Mesothelial cell of epicardium (in vitro differentiated cells): Measurements from ENCODE around the gene HAGH. TPM values are rescaled to one million over a fixed set of nuclear protein-coding genes. Genes with fewer than 3 reads are reported as not detected.
A peak's percentile ranks its signal among the peaks of the same experiment; 100 is the strongest.

ENCODE experiments used
- DNase-seq, 2 experiments: peaks; one replicate each; pipeline ENCODE4 v3.0.0; 2021; ENCODE audit warnings: low spot score in 2 of 2; ENCODE audit not compliant: unreplicated experiment in 2 of 2
- H3K27ac Mint-ChIP-seq: 2 replicates; pipeline ENCODE4 v1.8.0; 2021; ENCODE audit warnings: mixed read lengths
- H3K27me3 Mint-ChIP-seq: 2 replicates; pipeline ENCODE4 v1.8.0; 2021; ENCODE audit warnings: low read depth, mixed read lengths
- H3K36me3 Mint-ChIP-seq: 2 replicates; pipeline ENCODE4 v1.8.0; 2021; ENCODE audit warnings: mixed read lengths
- H3K4me1 Mint-ChIP-seq: 2 replicates; pipeline ENCODE4 v1.8.0; 2021; ENCODE audit warnings: mixed read lengths
- H3K4me3 Mint-ChIP-seq: 2 replicates; pipeline ENCODE4 v1.8.0; 2021; ENCODE audit warnings: mild to moderate bottlenecking, moderate library complexity, mixed read lengths
- H3K9me3 Mint-ChIP-seq: 2 replicates; pipeline ENCODE4 v1.8.0; 2021; ENCODE audit warnings: mixed read lengths
- CTCF ChIP-seq: fragments of 200-600 bp; sonication (generic); IDR thresholded peaks from one replicate; pipeline ENCODE4 v1.5.0; 2021; ENCODE audit warnings: antibody characterized with exemption; ENCODE audit not compliant: unreplicated experiment
- total RNA-seq: library from RNA; stranded (reverse); gene quantifications from 3 replicates; pipeline ENCODE4 v1.2.1, GENCODE V29; 2021

The HAGH gene
- total RNA-seq, 1 donor from 2014 or later, result 27.8 TPM

GRCh38 chr16:1830213-1830612 is 3.6 kb upstream of the HAGH start:
- Mint-ChIP-seq H3K9me3 (no peaks in the 10 kb centered on the region), H3K27me3 (no peaks in the 10 kb centered on the region), H3K4me1 (peaks cover 31% of the 10 kb centered on the region), H3K4me3 (no peak overlapping the region), H3K27ac (no peak overlapping the region), H3K36me3 (peaks cover 4% of the 10 kb centered on the region)
- no peak for TF ChIP-seq CTCF
- no peak for DNase-seq

- Mint-ChIP-seq H3K27me3 (no peaks in the 10 kb centered on the region), H3K4me3 (peak overlapping the region; percentile 92), H3K27ac (peak overlapping the region; percentile 43), H3K36me3 (peaks cover 4% of the 10 kb centered on the region), H3K9me3 (no peaks in the 10 kb centered on the region), H3K4me1 (peaks cover 28% of the 10 kb centered on the region)
- TF ChIP-seq CTCF, result no peak
- no peak for DNase-seq
These were observed 2.2 kb upstream of the HAGH start for GRCh38 chr16:1828645-1829410.

DNA sequence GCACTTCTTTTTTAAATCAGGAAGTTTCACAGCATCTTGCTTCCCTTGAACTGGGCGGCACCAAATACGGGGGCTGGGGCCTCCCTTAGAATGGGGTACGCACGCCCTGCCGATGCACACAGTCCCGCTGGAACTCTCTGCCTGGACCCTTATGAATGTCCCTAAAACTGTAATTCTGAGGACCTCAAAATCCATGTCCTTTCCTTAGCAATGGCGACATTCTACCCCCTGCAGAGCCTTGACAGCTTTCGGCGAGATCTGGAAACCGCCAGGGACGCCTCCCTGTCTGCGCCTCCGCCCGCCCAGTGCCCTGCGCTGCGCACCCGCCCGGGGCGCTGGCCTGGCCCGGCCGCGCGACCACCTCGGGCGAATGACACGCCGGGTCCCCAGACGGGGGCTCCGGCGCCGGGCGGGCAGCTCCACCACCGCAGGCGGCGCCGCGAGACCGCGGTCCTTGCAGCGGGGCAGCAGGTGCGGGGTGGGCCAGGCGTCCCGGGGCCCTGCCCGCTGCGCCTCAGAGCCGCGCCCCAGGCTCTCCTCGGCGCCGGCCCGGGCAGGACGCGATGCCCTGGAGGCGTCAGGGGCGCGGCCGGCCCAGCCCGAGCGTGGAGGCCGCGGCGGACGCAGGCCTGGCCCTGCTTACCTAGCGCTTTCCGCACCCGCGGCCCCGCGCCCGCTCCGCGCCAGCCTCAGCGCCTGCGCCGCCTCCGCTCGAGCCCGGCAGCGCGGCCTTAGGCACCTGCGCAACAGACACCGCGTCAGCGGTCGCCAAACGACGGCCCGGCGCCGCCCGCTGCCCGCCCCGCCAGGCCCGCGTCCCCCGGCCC is 548 bp downstream of the HAGH start:
- H3K4me3 Mint-ChIP-seq, result peak overlapping the region; percentile 65
- H3K4me1 Mint-ChIP-seq, result peaks cover 27% of the 10 kb centered on the region
- peak overlapping the region; percentile 16 for H3K27ac Mint-ChIP-seq
- no peaks in the 10 kb centered on the region for H3K9me3 Mint-ChIP-seq
- peaks cover 2% of the 10 kb centered on the region for H3K36me3 Mint-ChIP-seq
- no peaks in the 10 kb centered on the region for H3K27me3 Mint-ChIP-seq
- no peak for TF ChIP-seq CTCF
- DNase-seq, result peak in 1 of 2 experiments; percentile 57

- H3K27me3 Mint-ChIP-seq, result no peaks in the 10 kb centered on the region
- peaks cover 27% of the 10 kb centered on the region for H3K4me1 Mint-ChIP-seq
- H3K9me3 Mint-ChIP-seq, result no peaks in the 10 kb centered on the region
- H3K36me3 Mint-ChIP-seq, result peaks cover 2% of the 10 kb centered on the region
- DNase-seq, result no peak
- no peak for TF ChIP-seq CTCF
- H3K27ac Mint-ChIP-seq, result no peak overlapping the region
- H3K4me3 Mint-ChIP-seq, result peak overlapping the region; percentile 65
These were observed 1.2 kb downstream of the HAGH start for GRCh38 chr16:1825381-1825863.

- Mint-ChIP-seq H3K9me3 (no peaks in the 10 kb centered on the region), H3K27ac (no peak overlapping the region), H3K4me3 (no peak overlapping the region), H3K36me3 (no peaks in the 10 kb centered on the region), H3K4me1 (peaks cover 17% of the 10 kb centered on the region), H3K27me3 (no peaks in the 10 kb centered on the region)
- no peak for DNase-seq
- no peak for TF ChIP-seq CTCF
These were observed 2.8 kb downstream of the HAGH start for GRCh38 chr16:1823821-1824220.
